ENCODE results near the gene DVL1. TPM values are rescaled to one million over a fixed set of nuclear protein-coding genes. Genes with fewer than 3 reads are reported as not detected.

DVL1 gene
- total RNA-seq, 4 donors from 2014 or later, result 130 to 191 (median 144) TPM

DNA sequence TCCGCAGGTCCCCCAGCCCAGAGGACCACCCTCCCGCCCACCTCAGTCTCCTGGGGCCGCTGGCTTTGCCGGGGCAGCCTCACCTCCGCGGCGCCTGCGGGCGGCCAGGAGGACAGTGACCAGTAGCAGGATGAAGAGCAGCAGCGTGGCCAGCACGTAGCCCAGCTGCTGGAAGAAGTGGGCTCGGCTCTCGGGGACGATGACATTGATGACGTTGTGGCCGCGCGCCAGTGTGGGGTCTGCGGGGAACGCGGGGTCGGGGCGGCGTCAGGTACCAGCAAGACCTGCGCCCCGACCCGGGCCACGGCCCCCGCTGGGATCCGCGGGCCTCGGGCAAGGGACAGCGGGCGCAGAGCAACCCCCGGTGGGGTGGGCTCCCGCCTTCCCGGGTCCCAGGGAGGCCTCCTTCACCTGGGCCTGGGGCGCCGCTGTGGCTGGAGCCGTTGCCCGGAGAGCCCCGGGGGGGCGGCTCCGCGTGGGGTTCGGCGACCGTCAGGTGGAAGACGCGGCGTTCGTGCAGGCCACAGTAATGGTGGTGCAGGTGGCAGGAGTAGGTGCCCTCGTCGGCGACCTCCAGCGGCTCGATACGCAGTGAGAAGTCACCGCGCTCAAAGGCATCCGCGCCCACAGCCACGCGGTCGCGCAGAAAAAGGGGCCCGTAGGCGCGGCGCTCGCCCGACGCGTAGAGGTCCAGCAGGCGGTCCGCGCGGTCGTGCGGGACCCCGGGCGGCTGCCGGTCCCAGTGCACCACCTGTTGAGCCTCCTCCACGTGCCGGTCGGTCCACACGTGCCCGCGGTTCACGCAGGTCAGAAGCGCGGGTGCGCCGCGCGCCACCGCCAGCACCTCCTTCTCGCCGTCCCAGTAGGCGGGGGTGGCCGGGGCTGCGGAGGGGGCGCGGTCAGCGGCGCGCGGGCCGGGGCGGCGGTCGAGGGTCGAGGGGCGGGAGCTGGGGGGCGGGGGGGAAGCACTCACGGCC, 5.3 kb upstream of the DVL1 start:
- H3K27ac ChIP-seq, result peak overlapping the region; percentile 40 to 92 (median 88)
- no peak for DNase-seq (ENCODE audit: low spot score in 2 of 2)
- H3K36me3 ChIP-seq, result peaks cover 0 to 28% (median 4%) of the 10 kb centered on the region in 3 donors
- no peak for TF ChIP-seq POLR2A (IDR thresholded peaks at IDR 0.05)
- no peak for TF ChIP-seq EP300 (IDR thresholded peaks at IDR 0.05)
- no peak for TF ChIP-seq CTCF (IDR thresholded peaks at IDR 0.05)
- peaks cover 0 to 71% (median 61%) of the 10 kb centered on the region in 4 donors for H3K4me1 ChIP-seq
- H3K4me3 ChIP-seq, result peak overlapping the region in 2 of 4 donors; percentile 16 to 66
- H3K9me3 ChIP-seq, result no peaks in the 10 kb centered on the region
- no peaks in the 10 kb centered on the region for H3K27me3 ChIP-seq
- WGBS, 2 donors, result 60 to 65% methylated on average over 51 to 72 of the region's 116 CpGs

DNA sequence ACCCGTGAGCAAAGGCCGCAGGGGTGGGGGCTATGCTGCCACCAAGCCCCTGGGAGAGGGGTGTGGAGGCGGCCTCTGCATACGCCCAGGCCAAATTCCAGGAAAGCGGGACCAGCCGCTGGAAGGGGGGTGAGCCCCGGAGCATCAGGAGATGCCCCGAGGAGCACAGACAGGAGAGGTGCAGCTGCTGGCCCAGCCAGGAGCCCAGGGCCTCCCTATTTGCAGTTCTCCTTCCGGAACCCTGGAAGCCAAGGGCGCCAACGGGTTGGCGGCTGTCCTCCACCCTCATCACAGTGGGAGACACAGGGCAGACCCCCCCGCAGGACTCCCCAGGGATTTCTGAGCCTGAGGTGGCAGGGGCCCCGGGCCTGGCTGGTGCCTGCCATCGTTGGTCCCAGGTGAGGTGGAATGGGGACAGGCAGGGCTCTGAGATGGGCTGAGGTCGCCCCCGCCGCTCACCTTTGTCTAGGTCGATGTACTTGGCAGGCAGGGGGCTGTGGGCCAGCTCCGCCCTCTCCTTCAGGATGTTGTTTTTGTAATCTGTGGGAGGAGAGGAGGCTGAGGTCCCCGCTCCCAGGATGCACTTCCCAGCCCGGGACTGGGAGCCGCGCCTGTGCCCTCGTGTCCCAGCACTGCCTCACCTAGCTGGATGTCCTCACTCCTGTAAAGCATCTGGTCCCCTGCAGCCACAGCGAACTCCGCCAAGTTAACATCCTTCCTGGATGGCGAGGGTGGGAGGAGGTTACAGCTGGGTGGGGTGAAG, 4.4 kb upstream of the DVL1 start:
- peak overlapping the region in 3 of 4 donors; percentile 40 to 91 (median 86) for H3K27ac ChIP-seq
- peaks cover 0 to 28% (median 4%) of the 10 kb centered on the region in 3 donors for H3K36me3 ChIP-seq
- H3K9me3 ChIP-seq, result no peaks in the 10 kb centered on the region
- H3K4me1 ChIP-seq, result peaks cover 0 to 61% (median 54%) of the 10 kb centered on the region in 4 donors
- WGBS, 2 donors, result 31 to 55% methylated on average over 8 to 11 of the region's 28 CpGs
- no peak for DNase-seq (ENCODE audit: low spot score in 2 of 2)
- peak overlapping the region in 1 of 4 donors; percentile 66 for H3K4me3 ChIP-seq
- TF ChIP-seq EP300 (IDR thresholded peaks at IDR 0.05) (no peak), POLR2A (IDR thresholded peaks at IDR 0.05) (no peak), CTCF (IDR thresholded peaks at IDR 0.05) (no peak)
- H3K27me3 ChIP-seq, result no peaks in the 10 kb centered on the region

DNA sequence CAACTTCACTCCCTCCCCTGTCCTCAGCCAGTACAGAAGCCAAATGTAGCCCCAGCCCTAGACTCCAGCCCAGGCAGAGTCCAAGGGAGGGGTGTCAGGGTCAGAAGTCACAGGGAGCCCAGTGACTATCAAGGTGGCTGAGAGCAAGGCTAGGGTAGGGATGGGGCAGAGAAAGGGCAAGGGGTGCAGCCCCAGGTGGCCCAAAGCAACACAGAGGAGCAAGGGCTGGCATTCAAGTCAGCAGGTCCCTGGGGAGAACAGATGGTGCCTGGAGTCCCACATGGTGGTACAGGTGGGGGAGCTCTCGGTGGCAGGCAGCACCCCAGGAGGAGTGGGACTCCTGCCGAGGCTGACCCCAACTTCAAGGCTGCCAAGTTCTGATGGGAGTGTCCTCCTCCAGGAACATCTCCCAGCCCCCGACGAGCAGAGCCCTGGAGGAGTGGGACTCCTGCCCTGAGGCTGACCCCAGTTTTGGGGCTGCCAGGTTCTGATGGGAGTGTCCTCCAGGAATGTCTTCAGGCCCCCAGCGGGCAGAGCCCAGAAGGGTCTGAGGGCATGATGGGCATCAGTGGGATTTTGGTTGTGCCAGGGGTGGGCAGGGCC, 3.7 kb upstream of the DVL1 start:
- DNase-seq (ENCODE audit: low spot score in 2 of 2), result no peak
- no peaks in the 10 kb centered on the region for H3K27me3 ChIP-seq
- H3K4me1 ChIP-seq, result peaks cover 0 to 65% (median 56%) of the 10 kb centered on the region in 4 donors
- peaks cover 0 to 28% (median 4%) of the 10 kb centered on the region in 3 donors for H3K36me3 ChIP-seq
- 31 to 51% methylated on average over 4 of the region's 5 CpGs for WGBS, 2 donors
- TF ChIP-seq EP300 (IDR thresholded peaks at IDR 0.05) (no peak), CTCF (IDR thresholded peaks at IDR 0.05) (no peak), POLR2A (IDR thresholded peaks at IDR 0.05) (no peak)
- H3K9me3 ChIP-seq, result no peaks in the 10 kb centered on the region
- H3K4me3 ChIP-seq, result no peak overlapping the region
- peak overlapping the region in 3 of 4 donors; percentile 68 to 91 (median 86) for H3K27ac ChIP-seq

DNA sequence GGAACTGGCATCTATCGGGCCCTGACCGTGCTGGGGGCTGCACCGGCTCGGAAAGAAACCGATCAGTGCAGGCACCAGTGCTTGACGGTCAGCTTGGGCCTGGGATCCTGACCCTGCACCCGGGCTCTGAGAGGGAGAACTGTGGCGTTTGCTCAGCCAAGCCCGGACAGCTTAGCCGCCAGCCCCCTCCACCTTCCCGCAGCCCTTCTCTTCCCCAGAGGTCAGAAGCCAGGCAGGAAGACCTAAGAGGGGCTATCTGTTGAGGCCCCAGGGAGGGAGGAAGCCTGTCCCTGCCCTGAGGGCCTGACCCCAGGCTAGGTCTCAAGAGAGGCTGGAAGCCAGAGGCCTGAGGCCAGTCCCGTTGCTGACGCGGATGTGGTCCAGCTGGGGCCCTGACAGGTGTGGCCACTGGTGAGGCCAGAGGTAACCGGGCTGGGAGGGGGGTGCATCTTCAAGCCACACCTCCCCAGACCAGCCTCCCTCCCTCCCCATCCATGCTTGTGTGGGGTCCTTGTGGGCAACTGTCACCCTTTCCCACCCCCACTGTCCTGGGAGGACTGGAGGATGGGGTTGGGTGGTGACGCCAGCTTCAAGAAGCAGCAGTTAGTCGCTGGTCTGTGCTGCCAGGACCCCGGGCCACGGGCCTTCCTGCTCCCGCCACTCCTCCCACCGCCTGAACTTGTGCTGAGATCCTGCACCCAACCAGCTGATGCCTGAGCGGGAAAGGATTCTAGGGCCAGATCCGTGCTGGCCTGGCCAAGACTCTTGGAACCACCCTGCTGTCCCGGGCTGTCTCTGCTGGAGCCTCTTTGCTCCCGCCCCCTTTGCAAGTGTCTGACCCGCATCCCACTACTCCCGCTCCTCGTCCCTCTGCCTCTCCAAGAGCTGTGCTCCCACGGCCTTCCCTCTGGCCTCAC, 2.6 kb upstream of the DVL1 start:
- peak overlapping the region in 1 of 4 donors; percentile 24 for H3K4me3 ChIP-seq
- WGBS, 2 donors, result 27 to 39% methylated on average over 23 to 28 of the region's 29 CpGs
- peak overlapping the region in 3 of 4 donors; percentile 11 to 91 (median 68) for H3K27ac ChIP-seq
- no peaks in the 10 kb centered on the region for H3K9me3 ChIP-seq
- H3K27me3 ChIP-seq, result no peaks in the 10 kb centered on the region
- TF ChIP-seq EP300 (IDR thresholded peaks at IDR 0.05), result no peak
- TF ChIP-seq POLR2A (IDR thresholded peaks at IDR 0.05), result no peak
- H3K36me3 ChIP-seq, result peaks cover 0 to 28% (median 4%) of the 10 kb centered on the region in 3 donors
- DNase-seq (ENCODE audit: low spot score in 2 of 2), result peak in 1 of 2 donors; percentile 45
- H3K4me1 ChIP-seq, result peaks cover 0 to 73% (median 66%) of the 10 kb centered on the region in 4 donors

Measured in tibial nerve (tissue), 4 donors.